HG03558 (cell line): ENCODE data around the gene PSG11.
"Not testable (repeated sequence)": the region's sequence is repeated elsewhere in the genome, so short reads cannot be mapped to it uniquely, and the experiment has no call there.

Experiments used
- ATAC-seq: cut with Tn5 transposase; IDR thresholded peaks from one replicate; pipeline ENCODE4 v1.9.1; 2021; ENCODE audit warnings: moderate number of reproducible peaks; ENCODE audit not compliant: unreplicated experiment; ENCODE audit errors: extremely low read depth

PSG11 gene

DNA sequence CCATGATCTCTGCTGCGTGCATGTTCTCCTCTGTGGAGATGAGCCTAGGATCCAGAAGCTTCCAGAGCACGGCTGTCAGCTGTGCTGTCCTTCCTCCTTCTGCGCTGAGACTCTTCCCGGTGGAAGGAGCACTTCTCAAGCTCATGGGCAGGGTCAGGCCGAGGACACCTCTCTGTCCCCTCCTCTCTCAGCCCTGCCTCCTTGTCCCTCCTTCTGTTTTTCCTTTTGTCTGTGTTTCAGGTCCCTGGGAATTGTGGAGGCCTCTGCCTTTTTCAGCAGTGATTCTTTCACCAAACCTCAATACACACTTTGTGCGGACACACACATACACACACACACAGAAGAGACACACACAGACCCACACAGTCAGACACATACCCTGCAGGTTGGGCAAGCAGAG, at the start of gene PSG11:
Gene PSG11 (minus strand): TSS at position 101 of the 400 bp plus-strand sequence. CDS start 97 bp downstream, at position 4.
- ATAC-seq: not testable (repeated sequence)

DNA sequence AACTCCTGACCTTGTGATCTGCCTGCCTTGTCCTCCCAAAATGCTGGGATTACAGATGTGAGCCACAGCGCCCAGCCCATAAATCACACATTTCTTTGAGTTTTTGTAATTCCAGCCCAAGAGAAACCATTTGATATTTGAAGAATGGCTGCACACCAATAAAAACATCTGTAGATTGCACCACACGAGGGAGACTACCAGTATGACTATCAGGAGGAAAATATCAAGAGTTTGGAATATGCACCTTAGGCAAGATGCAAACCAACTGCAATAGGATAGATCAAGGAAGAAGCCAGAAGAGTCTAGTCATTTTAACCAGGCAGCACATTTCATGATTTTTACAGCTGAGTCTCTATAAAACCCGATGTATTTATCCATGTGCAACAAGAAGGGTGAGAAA, 36.1 kb upstream of the PSG11 start:
- ATAC-seq: not testable (repeated sequence)

DNA sequence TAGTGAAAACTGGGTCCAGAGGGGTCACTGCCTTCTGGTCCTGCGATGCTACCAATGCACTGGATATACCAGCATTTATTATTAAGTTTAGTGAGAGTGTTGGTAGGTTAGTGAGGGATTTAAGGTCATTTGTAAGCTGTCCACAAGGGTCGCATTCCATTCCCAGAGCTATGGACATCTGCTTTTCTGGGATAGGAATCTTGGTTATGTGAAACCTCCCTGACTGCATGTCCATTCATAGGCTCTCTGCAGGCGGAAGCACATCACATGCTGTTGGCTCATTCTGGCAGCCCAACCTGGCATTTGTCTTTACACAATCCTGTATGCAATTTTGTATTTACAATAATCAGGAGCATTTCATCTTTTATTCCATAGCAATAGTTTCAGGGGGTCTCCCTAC, 35.1 kb upstream of the PSG11 start:
- not testable (repeated sequence) for ATAC-seq

DNA sequence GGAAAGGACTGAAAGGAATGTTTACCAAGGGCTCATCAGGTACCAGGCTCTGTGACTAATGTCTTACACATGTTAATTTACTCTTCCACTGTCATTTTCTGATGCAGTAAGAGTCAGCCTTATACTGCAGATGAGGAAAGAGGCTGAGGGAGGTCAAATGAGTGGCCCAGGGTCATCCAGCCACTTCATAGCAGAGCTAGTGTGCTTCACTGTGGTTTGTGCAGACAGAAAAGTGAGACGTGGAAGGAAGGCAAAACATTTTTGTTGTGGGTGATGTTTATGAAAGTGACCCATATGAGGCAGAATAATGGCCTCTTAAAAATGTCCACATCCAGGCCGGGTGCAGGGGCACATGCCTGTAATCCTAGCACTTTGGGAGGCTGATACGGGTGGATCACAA, 34.0 kb upstream of the PSG11 start:
- not testable (repeated sequence) for ATAC-seq

DNA sequence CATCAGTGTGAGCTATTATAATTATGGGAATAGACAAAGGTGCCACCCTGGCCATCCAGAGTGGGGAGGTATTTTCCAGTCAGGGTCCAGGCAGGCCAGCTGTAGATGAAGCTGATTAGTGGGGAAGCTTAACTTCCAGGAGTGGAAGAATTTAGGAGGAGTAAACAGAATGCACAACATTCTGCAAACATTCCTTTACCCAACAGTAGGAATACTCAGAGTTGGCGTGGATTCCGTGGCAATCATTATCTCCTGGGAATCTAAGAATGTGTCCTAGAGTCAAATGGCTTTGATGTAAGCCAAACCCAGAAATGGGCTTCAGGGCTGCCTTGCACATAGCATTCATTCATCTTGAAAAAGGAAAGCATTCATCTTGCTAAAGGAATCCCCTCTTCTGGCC, 33.2 kb upstream of the PSG11 start:
- ATAC-seq: not testable (repeated sequence)

DNA sequence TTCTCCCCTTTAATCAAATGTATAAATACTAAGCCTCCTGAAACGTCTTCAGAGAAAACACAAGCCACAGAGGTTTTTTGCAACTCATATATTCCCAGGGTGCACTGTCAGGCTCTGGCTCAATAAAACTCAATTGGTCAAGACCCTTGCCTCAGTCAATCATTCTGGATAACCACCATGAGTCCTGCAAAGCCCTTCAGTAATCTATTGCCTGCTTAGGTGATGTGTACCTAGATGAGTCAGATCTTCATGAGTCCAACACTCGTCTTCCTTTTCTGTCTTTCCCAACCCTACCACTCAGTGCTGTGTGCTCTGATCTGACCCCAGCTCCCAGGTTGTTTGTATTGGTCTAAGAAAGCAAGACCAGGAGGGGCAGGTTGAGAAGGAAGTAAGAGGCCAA, 32.2 kb upstream of the PSG11 start:
- ATAC-seq: not testable (repeated sequence)

DNA sequence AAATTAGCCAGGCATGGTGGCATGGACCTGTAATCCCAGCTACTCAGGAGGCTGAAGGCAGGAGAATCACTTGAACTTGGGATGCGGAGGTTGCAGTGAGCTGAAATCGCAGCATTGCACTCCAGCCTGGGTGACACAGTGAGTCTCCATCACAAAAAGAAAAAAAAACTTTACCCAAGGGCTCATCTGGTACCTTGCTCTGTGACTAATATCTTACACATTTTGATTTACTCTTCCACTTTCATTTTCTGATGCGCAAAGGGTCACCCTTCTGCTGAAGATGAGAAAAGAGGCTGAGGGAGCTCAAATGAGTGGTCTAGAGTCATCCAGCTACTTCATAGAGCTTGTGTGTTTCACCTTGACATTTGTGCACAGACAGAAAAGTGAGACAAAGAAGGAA, 21.7 kb upstream of the PSG11 start:
- not testable (repeated sequence) for ATAC-seq

DNA sequence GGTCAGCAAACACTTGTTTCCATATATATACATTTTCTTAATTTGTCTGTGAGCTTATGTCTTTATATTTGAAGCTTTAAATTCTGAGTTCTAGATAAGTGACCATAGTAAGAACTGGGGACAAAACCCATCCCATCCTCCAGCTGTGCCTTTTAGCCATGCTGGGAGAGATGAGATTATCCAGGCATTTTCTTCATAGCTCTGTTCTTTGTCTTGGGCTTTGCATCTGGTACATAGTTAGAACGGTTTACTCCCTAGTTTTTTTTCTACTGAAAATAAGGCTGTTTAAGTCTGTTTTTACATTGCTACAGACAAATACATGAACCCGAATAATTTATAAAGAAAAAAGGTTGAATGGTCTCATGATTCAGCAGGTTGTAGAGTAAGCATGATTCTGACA, 20.3 kb upstream of the PSG11 start:
- ATAC-seq: not testable (repeated sequence)

DNA sequence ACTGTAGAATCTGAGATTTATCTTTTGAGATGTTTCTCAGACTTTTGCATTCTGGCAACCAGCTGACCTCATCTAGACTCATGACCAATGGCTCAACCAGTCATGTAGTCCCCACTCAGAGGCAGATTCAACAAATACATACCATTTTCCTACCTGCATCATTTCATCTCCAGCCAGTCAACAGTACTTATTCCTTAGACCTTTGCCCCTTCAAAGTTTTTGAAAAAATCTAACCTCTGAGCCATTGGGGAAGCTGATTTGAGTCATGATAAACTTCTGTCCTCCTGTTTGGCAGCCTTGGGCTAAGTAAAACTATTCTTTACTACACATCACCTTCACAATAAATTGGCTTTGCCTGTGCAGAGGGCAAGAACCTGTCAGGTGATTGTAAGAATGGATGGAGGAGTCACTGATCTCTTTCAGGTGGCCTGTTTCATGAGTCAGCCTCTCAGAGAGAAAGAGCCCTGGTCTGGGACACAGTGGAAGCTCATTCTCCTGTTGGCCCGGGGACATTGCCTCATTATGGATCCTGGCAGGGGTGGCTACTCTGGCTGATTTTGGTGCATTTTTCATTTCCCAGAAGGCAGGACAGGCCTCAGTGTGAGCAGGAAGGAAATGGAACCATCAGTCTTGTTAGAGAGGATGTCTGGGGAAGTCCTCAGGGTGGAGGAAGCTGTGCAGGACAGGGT, 17.4 kb upstream of the PSG11 start:
- not testable (repeated sequence) for ATAC-seq

DNA sequence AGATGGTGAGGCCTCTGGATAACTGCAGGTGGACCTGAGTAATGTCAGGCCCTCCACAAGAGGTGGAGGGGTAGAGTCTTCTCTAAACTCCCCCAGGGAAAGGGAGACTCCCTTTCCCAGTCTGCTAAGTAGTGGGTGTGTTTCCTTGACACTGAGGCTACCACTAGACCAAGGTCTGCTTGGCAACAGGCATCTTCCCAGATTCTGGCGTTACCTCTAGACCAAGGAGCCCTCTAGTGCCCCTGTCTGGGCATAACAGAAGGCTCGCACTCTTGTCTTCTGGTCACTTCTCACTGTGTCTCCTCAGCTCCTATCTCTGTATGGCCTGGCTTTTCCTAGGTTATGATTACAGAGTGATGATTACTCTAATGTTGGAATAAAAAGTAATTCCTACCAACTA, 5.4 kb upstream of the PSG11 start:
- not testable (repeated sequence) for ATAC-seq

DNA sequence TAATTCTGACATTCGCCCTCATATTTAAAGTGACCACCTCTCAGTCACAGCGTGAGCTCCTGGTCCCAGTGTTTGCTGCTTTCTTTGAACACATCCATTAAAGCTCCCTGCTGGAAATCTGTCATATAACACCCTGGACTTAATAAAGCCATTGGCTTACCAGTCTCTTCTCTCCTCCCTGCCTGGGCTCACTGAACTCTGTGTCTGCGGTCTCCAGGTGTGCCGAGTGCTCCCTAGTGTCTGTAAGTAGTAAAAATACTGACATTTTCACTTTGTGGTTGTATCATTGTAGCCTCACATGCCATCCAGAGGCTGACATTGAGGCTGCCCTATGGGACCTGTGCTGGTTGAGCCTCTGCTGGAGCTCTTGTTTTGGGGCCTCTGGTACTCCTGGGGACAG, 2.6 kb upstream of the PSG11 start:
- ATAC-seq: no peak

DNA sequence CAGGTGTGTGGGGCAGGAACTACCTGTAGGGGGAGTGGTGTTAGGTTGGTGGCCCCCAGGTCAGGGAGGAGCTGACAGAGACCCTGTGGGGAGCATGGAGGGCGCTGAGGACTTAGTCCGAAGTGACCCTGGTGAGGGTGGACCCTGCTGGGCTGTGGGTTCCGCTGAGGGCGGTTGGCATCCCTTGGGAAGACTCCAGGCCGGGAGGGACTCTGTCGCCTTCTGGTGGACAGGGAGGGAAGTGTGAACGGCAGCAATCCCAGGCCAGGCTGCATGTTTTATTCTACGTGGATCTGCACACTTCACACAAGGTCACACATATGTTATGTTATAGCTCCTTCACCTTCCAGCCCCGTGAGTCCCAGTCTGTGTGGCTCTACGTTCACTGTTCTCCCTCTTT, 1.7 kb upstream of the PSG11 start:
- not testable (repeated sequence) for ATAC-seq

DNA sequence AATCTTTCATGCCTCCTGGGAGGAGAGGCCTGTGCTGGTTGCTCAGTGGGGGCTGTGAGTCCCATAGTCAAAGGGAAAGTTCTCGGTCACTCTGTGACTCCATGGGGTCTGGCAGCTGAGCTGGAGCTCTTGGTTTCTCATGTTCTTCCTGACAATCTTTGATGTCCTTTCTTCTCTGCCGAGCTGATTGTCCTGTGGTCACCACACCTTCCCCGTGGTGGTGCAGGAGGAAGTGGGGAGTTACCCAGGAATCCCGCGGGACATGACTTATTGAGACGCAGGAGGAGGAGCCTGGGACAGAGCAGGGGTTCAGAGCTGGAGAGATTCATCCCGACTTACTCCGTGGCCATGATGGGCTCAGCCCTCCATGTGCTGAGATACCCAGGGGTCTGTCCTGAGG, 792 bp upstream of the PSG11 start:
- not testable (repeated sequence) for ATAC-seq

DNA sequence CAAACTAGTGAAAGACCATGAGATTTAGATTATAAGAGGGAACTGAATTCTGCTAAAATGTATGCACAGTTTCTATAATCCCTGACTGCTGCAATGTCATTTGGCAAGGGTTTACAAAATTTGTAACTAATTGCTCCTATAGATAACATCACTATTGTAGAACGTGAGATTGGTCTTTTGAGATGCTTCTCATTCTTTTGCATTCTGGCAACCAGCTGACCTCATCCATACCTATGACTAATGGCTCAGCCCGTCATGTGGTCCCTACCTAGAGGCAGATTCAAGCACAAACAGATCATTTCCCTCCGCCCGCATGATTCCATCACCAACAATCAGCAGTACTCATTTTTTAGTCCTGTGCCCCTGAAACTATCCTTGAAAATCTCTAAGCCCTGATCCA, 4.2 kb downstream of the PSG11 start:
- not testable (repeated sequence) for ATAC-seq

DNA sequence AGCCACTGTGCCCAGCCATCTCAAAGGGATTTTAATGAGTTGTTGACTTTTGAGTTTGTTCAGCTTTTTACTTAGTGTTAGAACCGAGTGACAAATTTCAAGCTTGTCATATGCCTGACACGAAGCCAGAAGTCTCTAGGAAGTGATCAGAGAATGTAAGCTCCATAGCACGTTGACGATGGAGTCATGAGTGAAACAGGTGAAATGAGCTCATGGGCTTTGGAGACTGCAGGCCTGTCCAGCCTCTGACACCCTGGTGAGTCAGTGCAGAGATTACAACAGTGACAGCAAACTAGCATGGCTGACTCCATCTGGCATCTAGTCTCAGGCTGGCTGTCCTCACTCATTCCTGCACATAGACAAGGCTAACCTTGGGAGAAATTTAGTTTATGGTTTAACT, 4.6 kb downstream of the PSG11 start:
- ATAC-seq: not testable (repeated sequence)

DNA sequence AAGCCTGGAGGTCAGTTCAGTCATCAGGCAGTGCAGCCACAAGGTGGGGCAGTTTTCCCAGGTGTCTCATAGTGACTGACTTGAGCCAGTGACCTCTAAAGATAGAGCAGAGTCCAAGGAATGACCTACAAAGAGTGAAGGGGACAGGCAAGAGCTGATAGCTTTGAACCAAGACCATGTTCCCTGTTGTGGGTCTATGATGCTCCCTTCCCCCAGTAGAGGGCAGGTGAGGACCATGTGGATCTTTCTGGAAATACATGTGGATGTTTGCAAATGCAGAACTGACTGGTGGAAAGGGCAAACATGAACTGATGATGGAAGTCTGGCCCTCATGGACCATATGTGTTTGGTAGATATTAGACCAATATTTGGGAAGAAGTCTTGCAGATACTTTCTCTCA, 6.7 kb downstream of the PSG11 start:
- not testable (repeated sequence) for ATAC-seq

DNA sequence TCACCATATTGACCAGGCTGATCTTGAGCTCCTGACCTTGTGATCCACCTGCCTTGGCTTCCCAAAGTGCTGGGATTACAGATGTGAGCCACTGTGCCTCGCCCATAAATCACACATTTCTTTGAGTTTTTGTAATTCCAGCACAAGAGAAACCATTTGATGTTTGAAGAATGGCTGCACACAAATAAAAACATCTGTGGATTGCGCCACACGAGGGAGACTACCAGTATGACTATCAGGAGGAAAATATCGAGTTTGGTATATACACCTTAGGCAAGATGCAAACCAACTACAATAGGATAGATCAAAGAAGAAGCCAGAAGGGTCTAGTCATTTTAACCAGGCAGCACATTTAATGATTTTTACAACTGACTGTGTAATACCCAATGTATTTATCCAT, 20.4 kb downstream of the PSG11 start:
- not testable (repeated sequence) for ATAC-seq

DNA sequence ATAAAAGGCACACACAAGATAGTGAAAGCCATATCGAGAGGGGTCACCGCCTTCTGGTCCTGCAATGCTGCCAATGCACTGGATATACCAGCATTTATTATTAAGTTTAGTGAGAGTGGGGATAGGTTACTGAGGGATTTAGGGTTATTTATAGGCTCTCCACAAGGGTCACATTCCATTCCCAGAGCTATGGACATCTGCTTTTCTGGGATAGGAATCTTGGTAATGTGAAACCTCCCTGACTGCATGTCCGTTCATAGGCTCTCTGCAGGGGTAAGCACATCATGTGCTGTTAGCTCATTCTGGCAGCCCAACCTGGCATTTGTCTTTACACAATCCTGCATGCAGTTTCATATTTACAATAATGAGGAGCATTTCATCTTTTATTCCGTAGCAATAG, 21.4 kb downstream of the PSG11 start:
- not testable (repeated sequence) for ATAC-seq

DNA sequence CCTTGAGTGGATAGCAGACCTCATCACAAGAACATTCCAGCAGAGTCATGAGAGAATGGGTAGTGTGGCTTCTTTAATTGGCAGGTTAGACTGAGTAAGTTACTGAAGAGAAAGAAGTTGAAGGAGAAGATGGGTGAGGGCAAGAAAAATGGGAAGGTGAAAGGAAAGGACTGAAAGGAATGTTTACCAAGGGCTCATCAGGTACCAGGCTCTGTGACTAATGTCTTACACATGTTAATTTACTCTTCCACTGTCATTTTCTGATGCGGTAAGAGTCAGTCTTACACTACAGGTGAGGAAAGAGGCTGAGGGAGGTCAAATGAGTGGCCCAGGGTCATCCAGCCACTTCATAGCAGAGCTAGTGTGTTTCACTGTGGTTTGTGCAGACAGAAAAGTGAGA, 22.6 kb downstream of the PSG11 start:
- not testable (repeated sequence) for ATAC-seq

DNA sequence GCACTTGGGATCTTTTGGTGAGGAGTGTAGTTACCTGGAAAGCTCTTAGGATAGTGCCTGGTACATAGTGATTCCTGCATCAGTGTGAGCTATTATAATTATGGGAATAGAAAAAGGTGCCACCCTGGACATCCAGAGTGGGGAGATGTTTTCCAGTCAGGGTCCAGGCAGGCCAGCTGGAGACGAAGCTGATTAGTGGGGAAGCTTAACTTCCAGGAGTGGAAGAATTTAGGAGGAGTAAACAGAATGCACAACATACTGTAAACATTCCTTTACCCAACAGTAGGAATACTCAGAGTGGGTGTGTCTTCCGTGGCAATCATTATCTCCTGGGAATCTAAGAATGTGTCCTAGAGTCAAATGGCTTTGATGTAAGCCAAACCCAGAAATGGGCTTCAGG, 23.3 kb downstream of the PSG11 start:
- not testable (repeated sequence) for ATAC-seq

DNA sequence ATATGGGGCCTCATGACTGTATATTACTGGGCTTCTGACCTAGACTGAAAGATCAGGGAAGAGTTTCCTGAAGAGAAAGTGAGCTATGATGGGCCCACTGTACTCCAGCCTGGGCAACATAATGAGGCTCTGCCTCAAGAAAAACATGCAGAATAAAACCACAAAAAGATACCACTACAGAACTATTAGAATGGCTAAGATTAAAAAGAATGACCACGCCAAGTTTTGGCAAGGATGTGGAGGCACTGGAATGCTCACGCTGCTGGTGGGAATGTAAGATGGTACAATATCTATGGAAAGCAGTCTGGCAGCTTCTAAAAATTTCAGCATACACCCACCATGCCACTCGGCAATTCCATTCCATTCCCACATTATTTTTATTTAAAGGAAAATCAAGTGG, 30.1 kb downstream of the PSG11 start:
- not testable (repeated sequence) for ATAC-seq

DNA sequence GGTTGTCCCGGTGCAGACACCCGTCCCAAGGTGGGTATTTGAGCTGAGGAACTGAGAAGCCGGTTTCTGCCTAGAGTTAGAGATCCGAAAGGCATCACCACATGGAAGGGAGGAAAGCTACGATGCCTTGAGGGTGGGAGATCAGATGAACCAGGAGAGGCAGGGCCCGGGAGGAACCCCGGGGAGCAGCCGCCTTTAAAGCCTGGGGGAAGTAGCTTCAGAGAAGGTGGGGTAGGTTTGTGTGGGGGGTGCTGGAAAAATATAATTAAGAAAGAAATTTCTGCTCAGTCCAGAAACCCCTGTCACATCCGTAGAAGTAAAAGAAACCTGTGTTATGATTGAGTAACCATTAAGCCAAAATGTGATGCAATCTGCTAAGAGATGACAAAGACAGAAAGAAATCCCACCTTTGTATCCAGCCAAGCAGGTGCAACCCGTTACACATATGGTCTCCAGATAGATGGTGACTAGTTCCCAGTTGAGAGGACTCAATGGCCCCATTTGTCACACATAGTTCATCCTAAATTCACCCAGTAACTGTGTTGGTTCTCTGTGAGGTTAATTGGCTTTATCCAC, 34.2 kb downstream of the PSG11 start:
- ATAC-seq: not testable (repeated sequence)
